DOHH2 (cell line): ENCODE measurements around the gene ZNF473.

ENCODE experiments used
- EZH2phosphoT487 ChIP-seq: fragments of 200-600 bp; sonication (generic); IDR thresholded peaks from 2 replicates; pipeline ENCODE4 v1.6.1; 2017; ENCODE audit warnings: borderline replicate concordance, mild to moderate bottlenecking, antibody characterized with exemption, low read length, moderate library complexity, mixed read lengths
- TF ChIP-seq, protein P1 (sequence below): fragments of 200-600 bp; sonication (generic); IDR thresholded peaks from one replicate; pipeline ENCODE4 v1.5.1; 2014; ENCODE audit warnings: antibody characterized with exemption, mild to moderate bottlenecking, low read depth, low read length; ENCODE audit not compliant: poor library complexity, severe bottlenecking

DNA sequence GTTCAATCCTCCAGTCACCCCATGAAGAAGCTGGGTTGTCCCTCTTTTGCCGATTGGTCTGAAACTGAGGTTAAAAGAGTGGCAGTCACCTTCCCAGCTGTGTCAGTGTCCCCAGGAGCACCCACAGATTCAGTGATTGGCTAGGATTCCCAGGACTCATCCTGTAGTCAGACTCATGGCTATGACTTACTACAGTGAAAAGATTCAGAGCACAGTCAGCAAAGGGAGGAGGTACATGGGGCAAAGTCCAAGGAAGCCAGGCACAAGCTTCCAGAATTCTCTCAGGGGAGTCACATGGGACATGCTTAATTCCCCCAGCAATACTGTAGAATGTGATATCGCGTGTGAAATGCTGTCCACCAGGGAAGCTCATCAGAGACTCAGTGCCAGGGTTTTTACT lies 14.2 kb downstream of the ZNF473 start:
- TF ChIP-seq, protein P1, sequence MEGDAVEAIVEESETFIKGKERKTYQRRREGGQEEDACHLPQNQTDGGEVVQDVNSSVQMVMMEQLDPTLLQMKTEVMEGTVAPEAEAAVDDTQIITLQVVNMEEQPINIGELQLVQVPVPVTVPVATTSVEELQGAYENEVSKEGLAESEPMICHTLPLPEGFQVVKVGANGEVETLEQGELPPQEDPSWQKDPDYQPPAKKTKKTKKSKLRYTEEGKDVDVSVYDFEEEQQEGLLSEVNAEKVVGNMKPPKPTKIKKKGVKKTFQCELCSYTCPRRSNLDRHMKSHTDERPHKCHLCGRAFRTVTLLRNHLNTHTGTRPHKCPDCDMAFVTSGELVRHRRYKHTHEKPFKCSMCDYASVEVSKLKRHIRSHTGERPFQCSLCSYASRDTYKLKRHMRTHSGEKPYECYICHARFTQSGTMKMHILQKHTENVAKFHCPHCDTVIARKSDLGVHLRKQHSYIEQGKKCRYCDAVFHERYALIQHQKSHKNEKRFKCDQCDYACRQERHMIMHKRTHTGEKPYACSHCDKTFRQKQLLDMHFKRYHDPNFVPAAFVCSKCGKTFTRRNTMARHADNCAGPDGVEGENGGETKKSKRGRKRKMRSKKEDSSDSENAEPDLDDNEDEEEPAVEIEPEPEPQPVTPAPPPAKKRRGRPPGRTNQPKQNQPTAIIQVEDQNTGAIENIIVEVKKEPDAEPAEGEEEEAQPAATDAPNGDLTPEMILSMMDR, result no peak
- TF ChIP-seq EZH2phosphoT487, result no peak
